ENCODE measurements around the gene PLXNA1. TPM values are rescaled to one million over a fixed set of nuclear protein-coding genes. Genes with fewer than 3 reads are reported as not detected.

Gene PLXNA1
- total RNA-seq, 1 experiment from 2014 or later, result 30.3 TPM

DNA sequence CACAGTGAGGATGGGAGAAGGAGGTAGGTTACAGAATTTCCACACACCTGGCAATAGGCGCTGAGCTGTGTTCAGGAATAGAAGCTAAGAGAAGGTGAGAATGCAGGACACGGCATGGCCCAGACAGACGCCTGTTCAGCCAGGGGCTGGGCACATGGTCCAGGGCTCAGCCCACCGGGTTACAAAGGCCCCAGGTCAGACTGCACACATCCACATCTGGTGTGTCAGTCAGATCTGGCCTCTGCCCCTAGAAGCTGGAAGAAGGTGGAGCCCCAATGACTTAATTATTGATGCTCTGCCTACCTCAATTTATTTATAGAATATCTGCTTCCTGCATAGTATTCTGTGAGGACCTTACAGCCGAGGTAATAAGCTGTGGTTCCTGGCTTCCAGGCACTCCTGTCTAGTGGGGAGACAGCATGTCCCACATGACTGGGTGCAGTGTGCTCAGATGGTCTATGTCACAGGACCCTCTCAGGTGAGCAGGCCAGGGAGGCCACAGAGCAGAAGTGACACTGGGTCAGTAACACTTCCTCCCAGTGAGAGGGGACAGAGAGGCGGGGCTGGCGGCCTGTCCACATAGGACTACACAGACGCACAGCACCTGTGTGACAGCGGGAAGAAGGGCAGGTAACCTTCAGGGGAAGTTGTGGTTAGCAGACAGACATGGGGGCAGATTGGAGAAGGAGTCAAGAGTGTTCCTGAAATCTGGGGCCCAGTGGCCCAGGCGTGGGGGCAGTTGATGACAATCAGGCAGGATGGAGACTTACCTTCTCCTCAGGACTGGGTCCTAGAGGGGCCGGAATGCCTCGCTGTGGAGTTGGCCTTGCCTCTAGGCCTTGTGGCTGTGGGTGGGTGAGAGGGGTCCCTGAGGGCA is 38.6 kb upstream of the PLXNA1 start:
- no peak overlapping the region for H3K27ac ChIP-seq (ENCODE audit: low read depth, low read length)
- CTCF ChIA-PET, result no interaction called here

More for the DNA sequence above, 38.6 kb upstream of the PLXNA1 start:
- ChIA-PET POLR2A (no interaction called here), RAD21 (ENCODE audit: low non-redundant PET in 1 of 2, low total read pairs in 2 of 2, uncharacterized antibody in 2 of 2, unreplicated experiment in 2 of 2) (no interaction called here)
- Histone ChIP-seq H3K9me2 (ENCODE audit: insufficient read depth) (no peaks in the 10 kb centered on the region), H3K4me2 (ENCODE audit: low read length) (no peak overlapping the region), H3K4me3 (replicated peaks in 1 of 2; ENCODE audit: low read depth in 1 of 2, low read length in 2 of 2) (no peak overlapping the region), H3K4me1 (ENCODE audit: control insufficient read depth in 1 of 2, insufficient read depth in 2 of 2, low read length in 2 of 2) (no peaks in the 10 kb centered on the region), H3K9me3 (ENCODE audit: control insufficient read depth in 1 of 2, insufficient read depth in 1 of 2, low read depth in 1 of 2, low read length in 2 of 2) (no peaks in the 10 kb centered on the region), H2AFZ (ENCODE audit: low read depth, low read length, poor library complexity, severe bottlenecking) (no peak overlapping the region), H3K9ac (ENCODE audit: low read length) (no peak overlapping the region), H3K79me2 (ENCODE audit: insufficient read depth, low read length) (no peaks in the 10 kb centered on the region), H4K20me1 (ENCODE audit: insufficient read depth) (no peaks in the 10 kb centered on the region), H3K27me3 (ENCODE audit: insufficient read depth, low read length) (no peaks in the 10 kb centered on the region), H3K36me3 (ENCODE audit: control insufficient read depth in 1 of 2, insufficient read depth in 2 of 2, low read length in 2 of 2) (no peaks in the 10 kb centered on the region)
- intact Hi-C loops (cut with micrococcal nuclease), result no loop called here
- ATAC-seq (no peak), DNase-seq (ENCODE audit: low read depth, low spot score) (no peak)
- BruUV-seq (replicated peaks), result no TSS peak
- no peak for TF ChIP-seq REST (IDR thresholded peaks at IDR 0.05; ENCODE audit: low read depth)
- no peak for TF ChIP-seq JUND (IDR thresholded peaks at IDR 0.05)
- TF ChIP-seq, protein P1, sequence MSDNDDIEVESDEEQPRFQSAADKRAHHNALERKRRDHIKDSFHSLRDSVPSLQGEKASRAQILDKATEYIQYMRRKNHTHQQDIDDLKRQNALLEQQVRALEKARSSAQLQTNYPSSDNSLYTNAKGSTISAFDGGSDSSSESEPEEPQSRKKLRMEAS (IDR thresholded peaks at IDR 0.05), result no peak
- TF ChIP-seq EGR1 (IDR thresholded peaks at IDR 0.05; ENCODE audit: low read depth), result no peak
- TF ChIP-seq EZH2phosphoT487 (IDR thresholded peaks at IDR 0.05; ENCODE audit: borderline replicate concordance), result no peak
- no peak for TF ChIP-seq SIN3A (IDR thresholded peaks at IDR 0.05; ENCODE audit: low read depth)
- no peak for TF ChIP-seq EZH2 (IDR thresholded peaks at IDR 0.05)
- TF ChIP-seq SP1 (IDR thresholded peaks at IDR 0.05; ENCODE audit: low read depth), result no peak
- TF ChIP-seq SRF (IDR thresholded peaks at IDR 0.05; ENCODE audit: low read depth), result no peak
- no peak for TF ChIP-seq TCF7L2 (IDR thresholded peaks at IDR 0.05; ENCODE audit: borderline replicate concordance, extremely low read depth, insufficient read depth, insufficient read length)
